Spinal cord (tissue), 10 donors: ENCODE measurements around the gene KRTAP10-2. TPM values are rescaled to one million over a fixed set of nuclear protein-coding genes. Genes with fewer than 3 reads are reported as not detected.
"Not testable (repeated sequence)": the region's sequence is repeated elsewhere in the genome, so short reads cannot be mapped to it uniquely, and the experiment has no call there.

Experiments
- DNase-seq, 6 donors: peaks; one replicate each; pipeline versions ENCODE4 v3.0.0 to v3.0.0-alpha.2; 2013 to 2015; ENCODE audit warnings: low spot score in 6 of 6, low read depth in 4 of 6
- H3K27ac ChIP-seq: one replicate; pipeline ENCODE4 v1.5.1; 2013; ENCODE audit warnings: low read depth, low read length, control low read depth
- H3K27me3 ChIP-seq: one replicate; pipeline ENCODE4 v1.6.1; 2013; ENCODE audit warnings: low read length; ENCODE audit not compliant: control insufficient read depth, insufficient read depth
- H3K36me3 ChIP-seq: one replicate; pipeline ENCODE4 v1.6.1; 2013; ENCODE audit warnings: low read length; ENCODE audit not compliant: control insufficient read depth, insufficient read depth
- H3K4me1 ChIP-seq: one replicate; pipeline ENCODE4 v1.6.1; 2013; ENCODE audit warnings: low read length; ENCODE audit not compliant: control insufficient read depth, insufficient read depth
- H3K4me3 ChIP-seq: one replicate; pipeline ENCODE4 v1.5.1; 2013; ENCODE audit warnings: low read depth, low read length, control low read depth
- H3K9me3 ChIP-seq: one replicate; pipeline ENCODE4 v1.6.1; 2013; ENCODE audit warnings: low read length; ENCODE audit not compliant: control insufficient read depth, insufficient read depth
- WGBS: methylation state at CpG from one replicate; pipeline ENCODE4 v1.1.5; 2013; ENCODE audit warnings: missing lambda C conversion rate; ENCODE audit not compliant: insufficient coverage; 5-methylcytosine and 5-hydroxymethylcytosine counted together
- polyA plus RNA-seq, 2 donors: library from polyadenylated mRNA; unstranded; fragments of 120-200 nt; gene quantifications; one replicate each; pipeline ENCODE4 v1.2.1, GENCODE V29; 2013; ENCODE audit not compliant: insufficient read length in 2 of 2
- total RNA-seq, 2 donors: library from RNA; depleted of rRNA in 1 of 2; stranded (reverse); fragments of 120-200 nt in 1 of 2; fragments of >200 nt in 1 of 2; gene quantifications; one replicate each; pipeline versions ENCODE4 v1.2.3 to v1.2.4, GENCODE V29; 2013 to 2014
- donor health status: healthy.

The KRTAP10-2 gene
- total and polyA plus RNA-seq, 4 donors = not detected

DNA sequence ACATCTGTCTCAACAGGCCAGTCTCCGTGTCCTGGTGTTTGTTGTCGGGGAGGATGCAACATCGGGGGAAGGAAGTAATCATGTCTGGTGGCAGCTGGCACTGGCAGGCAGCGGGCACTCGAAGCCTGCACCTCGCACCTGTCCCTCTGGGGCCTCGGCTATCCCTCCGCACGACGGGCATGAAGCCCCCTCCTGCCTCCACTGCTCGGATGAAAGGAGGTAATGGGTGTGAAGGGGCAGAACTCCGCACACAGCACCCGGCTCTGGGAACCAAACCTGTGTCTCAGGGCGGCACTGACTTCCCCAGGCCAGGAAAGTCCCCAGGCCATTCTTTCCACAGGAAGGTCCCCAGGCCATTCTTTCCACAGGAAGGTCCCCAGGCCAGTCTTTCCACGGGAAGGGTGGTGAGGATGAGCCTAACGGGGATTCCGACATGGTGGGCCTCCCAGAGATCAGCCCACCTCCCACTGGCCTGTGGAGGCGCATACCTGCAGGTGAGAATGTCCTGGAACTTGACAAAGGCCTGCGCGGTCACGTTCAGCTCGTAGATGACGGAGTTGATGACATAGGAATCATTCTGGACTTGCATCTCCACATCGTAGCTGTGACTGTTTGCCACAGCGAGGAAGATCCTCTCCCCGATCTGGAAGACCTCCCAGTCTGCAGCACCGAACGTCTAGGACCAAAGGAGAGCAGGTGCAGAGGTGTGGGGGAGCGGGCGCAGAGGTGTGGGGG lies 42.4 kb downstream of the KRTAP10-2 start:
- no peaks in the 10 kb centered on the region for H3K36me3 ChIP-seq
- peaks cover 4% of the 10 kb centered on the region for H3K27me3 ChIP-seq
- H3K27ac ChIP-seq = no peak overlapping the region
- no peak overlapping the region for H3K4me3 ChIP-seq
- WGBS = 94% methylated on average over 16 of the region's 30 CpGs
- peaks cover 19% of the 10 kb centered on the region for H3K4me1 ChIP-seq
- DNase-seq = no peak
- H3K9me3 ChIP-seq = no peaks in the 10 kb centered on the region

- H3K4me1 ChIP-seq = peaks cover 19% of the 10 kb centered on the region
- H3K27ac ChIP-seq = no peak overlapping the region
- H3K36me3 ChIP-seq = no peaks in the 10 kb centered on the region
- no peaks in the 10 kb centered on the region for H3K9me3 ChIP-seq
- 90% methylated on average over 5 of the region's 9 CpGs for WGBS
- DNase-seq = no peak
- H3K4me3 ChIP-seq = no peak overlapping the region
- peaks cover 4% of the 10 kb centered on the region for H3K27me3 ChIP-seq
These were observed 42.9 kb downstream of the KRTAP10-2 start for GRCh38 chr21:44508426-44508710.

DNA sequence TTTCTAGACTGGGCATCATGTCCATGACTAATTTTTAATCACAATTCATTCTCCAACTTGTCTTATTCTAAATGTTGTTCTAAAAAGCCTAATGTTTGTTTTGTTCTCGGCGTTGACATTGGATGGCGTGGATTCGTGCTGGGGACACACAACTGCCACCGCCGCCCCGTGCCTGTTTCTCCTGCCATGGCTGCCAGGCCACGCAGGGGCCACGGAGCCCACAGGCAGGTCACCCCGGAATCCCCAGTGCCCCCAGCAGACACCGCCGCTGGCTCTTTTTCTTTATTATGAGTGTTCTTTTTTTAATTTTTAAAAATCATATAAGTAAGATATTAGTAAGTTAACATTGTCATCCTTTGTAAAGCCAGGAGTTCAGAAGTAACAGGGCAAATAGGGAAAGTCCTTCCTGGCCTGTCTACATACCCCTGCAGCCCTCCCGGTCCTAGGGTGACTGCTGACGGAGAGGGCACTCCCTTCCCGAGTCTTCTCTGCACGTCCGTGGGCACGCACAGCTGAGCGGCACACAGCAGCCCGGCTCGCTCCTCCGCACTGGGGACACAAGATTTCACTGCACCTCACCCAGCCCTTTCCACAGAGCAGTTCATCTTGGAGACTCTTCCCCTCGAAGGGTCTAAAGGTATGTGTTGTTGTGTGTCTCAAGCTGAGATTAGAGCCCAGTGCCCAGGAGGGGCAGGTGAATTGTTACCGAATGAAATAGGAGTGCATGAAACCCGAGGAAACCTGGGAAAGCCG lies 43.5 kb downstream of the KRTAP10-2 start:
- Histone ChIP-seq H3K27ac (no peak overlapping the region), H3K27me3 (peaks cover 4% of the 10 kb centered on the region), H3K36me3 (no peaks in the 10 kb centered on the region), H3K4me3 (no peak overlapping the region), H3K4me1 (peaks cover 19% of the 10 kb centered on the region), H3K9me3 (no peaks in the 10 kb centered on the region)
- DNase-seq = no peak
- WGBS = 82% methylated on average over 13 of the region's 26 CpGs

GRCh38 chr21:44506279-44507255 lies 44.7 kb downstream of the KRTAP10-2 start:
- no peak overlapping the region for H3K4me3 ChIP-seq
- 88% methylated on average over 43 of the region's 44 CpGs for WGBS
- H3K36me3 ChIP-seq = peaks cover 2% of the 10 kb centered on the region

DNA sequence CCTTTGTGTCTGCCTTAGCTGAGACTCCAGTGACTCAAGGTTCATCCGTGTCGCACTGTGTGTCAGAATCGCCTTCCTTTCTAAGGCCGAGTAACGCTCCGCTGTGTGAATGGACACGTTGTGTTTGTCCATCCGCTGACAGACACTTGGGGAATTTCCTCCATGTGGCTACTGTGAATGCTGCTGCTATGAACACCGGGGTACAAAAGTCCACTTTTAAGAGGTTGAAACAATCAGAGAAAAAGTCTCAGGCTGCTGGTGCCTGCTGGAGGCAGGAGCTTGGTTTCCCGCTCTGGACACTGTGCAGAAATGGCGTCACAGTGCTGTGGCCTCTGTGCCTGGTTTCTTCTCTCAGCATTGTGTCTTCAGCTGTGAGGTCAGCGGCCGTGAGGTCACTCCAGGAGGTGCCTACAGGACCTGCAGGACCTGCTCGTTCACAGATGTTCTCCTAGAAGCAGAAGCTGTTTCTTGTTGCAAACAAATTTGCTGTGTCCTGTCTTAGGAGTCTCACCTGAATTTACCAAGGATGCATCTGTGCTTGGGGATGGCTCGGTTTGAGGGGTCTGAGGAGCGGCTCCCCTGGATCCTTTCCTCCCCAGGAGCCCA lies 45.5 kb downstream of the KRTAP10-2 start:
- Histone ChIP-seq H3K36me3 (peaks cover 2% of the 10 kb centered on the region), H3K4me3 (no peak overlapping the region), H3K27ac (no peak overlapping the region), H3K9me3 (no peaks in the 10 kb centered on the region), H3K27me3 (peaks cover 4% of the 10 kb centered on the region), H3K4me1 (peaks cover 24% of the 10 kb centered on the region)
- DNase-seq = peak in 2 of 6 donors; percentile 24 to 26
- 51% methylated on average over 16 of the region's 16 CpGs for WGBS

More at GRCh38 chr21:44506279-44507255, 44.7 kb downstream of the KRTAP10-2 start:
- no peak for DNase-seq
- Histone ChIP-seq H3K27ac (no peak overlapping the region), H3K27me3 (peaks cover 4% of the 10 kb centered on the region), H3K9me3 (no peaks in the 10 kb centered on the region), H3K4me1 (peaks cover 22% of the 10 kb centered on the region)

DNA sequence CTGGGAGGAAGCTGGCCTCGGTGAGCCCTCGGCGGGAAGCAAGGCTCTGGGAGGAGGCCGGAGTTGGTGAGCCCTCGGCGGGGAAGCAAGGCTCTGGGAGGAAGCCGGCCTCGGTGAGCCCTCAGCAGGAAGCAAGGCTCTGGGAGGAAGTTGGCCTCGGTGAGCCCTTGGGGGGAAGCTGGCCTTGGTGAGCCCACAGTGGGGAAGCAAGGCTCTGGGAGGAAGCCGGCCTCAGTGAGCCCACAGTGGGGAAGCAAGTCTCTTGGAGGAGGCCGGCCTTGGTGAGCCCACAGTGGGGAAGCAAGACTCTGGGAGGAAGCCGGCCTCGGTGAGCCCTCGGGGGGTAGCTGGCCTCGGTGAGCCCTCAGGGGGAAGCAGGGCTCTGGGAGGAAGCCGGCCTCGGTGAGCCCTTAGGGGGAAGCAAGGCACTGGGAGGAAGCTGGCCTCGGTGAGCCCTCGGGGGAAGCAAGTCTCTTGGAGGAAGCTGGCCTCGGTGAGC lies 47.4 kb downstream of the KRTAP10-2 start:
- Histone ChIP-seq H3K4me1 (peaks cover 15% of the 10 kb centered on the region), H3K4me3 (no peak overlapping the region), H3K36me3 (peaks cover 8% of the 10 kb centered on the region), H3K9me3 (no peaks in the 10 kb centered on the region), H3K27ac (no peak overlapping the region), H3K27me3 (no peaks in the 10 kb centered on the region)
- no peak for DNase-seq
- WGBS = 82% methylated on average over 20 of the region's 20 CpGs

DNA sequence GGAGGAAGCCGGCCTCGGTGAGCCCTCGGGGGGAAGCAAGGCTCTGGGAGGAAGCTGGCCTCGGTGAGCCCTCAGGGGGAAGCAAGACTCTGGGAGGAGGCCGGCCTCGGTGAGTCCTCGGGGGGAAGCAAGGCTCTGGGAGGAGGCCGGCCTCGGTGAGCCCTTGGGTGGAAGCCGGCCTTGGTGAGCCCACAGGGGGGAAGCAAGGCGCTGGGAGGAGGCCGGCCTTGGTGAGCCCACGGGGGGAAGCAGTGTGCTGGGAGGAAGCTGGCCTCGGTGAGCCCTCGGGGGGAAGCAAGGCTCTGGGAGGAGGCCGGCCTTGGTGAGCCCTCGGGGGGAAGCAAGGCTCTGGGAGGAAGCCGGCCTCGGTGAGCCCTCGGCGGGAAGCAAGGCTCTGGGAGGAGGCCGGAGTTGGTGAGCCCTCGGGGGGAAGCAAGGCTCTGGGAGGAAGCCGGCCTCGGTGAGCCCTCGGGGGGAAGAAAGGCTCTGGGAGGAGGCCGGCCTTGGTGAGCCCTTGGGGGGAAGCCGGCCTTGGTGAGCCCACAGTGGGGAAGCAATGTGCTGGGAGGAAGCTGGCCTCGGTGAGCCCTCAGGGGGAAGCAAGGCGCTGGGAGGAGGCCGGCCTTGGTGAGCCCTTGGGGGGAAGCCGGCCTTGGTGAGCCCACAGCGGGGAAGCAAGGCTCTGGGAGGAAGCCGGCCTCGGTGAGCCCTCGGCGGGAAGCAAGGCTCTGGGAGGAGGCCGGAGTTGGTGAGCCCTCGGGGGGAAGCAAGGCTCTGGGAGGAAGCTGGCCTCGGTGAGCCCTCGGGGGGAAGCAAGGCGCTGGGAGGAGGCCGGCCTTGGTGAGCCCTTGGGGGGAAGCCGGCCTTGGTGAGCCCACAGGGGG lies 48.1 kb downstream of the KRTAP10-2 start:
- H3K27ac ChIP-seq, H3K9me3 ChIP-seq, H3K36me3 ChIP-seq, H3K27me3 ChIP-seq, H3K4me3 ChIP-seq, DNase-seq: not testable (repeated sequence)
- H3K4me1 ChIP-seq = peaks cover 15% of the 10 kb centered on the region
- WGBS = 82% methylated on average over 32 of the region's 44 CpGs

DNA sequence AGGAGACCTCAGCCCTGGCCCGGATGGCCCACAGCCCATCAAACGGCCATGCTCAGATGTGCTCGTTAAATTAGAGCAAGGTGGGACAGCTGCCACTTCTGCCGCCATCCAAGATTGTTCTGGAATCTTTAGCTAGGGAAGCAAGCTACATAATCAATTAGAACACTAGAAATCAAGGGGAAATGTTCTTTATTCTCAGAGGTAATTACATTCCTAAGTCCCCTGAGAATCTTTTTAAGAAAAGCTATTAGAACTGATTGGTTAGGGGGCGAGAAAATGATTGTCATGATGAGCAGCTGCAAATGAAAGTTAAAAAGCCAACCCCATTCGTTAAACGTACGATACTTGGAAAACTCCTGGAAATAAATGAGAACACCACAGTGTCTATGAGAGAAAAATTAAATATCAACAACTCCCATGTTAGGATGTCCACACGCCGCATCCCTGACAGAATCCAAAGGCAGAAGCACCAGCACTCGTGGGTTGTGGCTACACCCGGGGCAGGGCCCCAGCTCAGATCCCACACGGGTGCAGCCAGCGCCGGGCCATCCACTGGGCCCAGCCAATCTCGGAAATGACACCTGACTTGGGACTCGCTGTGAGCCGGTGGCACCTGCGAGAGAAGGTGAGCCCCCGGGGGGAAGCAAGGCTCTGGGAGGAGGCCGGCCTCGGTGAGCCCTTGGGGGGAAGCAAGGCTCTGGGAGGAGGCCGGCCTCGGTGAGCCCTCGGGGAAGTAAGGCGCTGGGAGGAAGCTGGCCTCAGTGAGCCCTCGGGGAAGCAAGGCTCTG lies 48.9 kb downstream of the KRTAP10-2 start:
- Histone ChIP-seq H3K27ac (no peak overlapping the region), H3K36me3 (peaks cover 8% of the 10 kb centered on the region), H3K4me1 (peaks cover 16% of the 10 kb centered on the region), H3K27me3 (no peaks in the 10 kb centered on the region), H3K4me3 (no peak overlapping the region), H3K9me3 (no peaks in the 10 kb centered on the region)
- WGBS = 83% methylated on average over 22 of the region's 27 CpGs
- DNase-seq = peak in 1 of 6 donors; percentile 79
